NCI-H82 (cell line): Measurements from ENCODE around the gene RGS7.

Experiments used
- DNase-seq: peaks from one replicate; lab custom pipeline; 2025; lab: John Stamatoyannopoulos, UW

The RGS7 gene

GRCh38 chr1:240831191-240831631, 525.8 kb downstream of the RGS7 start:
- DNase-seq, result no peak

GRCh38 chr1:240829487-240829886, 527.5 kb downstream of the RGS7 start:
- no peak for DNase-seq

- no peak for DNase-seq
These were observed 529.2 kb downstream of the RGS7 start for GRCh38 chr1:240827786-240828185.

GRCh38 chr1:240824238-240824637, 532.8 kb downstream of the RGS7 start:
- DNase-seq, result no peak

- DNase-seq, result no peak
These were observed 533.6 kb downstream of the RGS7 start for GRCh38 chr1:240823357-240823756.

- no peak for DNase-seq
These were observed 535.1 kb downstream of the RGS7 start for GRCh38 chr1:240821925-240822324.

- DNase-seq, result no peak
These were observed 536.2 kb downstream of the RGS7 start for GRCh38 chr1:240820816-240821215.

GRCh38 chr1:240816472-240816871, 540.5 kb downstream of the RGS7 start:
- no peak for DNase-seq

- no peak for DNase-seq
These were observed 543.3 kb downstream of the RGS7 start for GRCh38 chr1:240813720-240814119.

GRCh38 chr1:240811256-240811655, 545.7 kb downstream of the RGS7 start:
- no peak for DNase-seq

- no peak for DNase-seq
These were observed 548.6 kb downstream of the RGS7 start for GRCh38 chr1:240808381-240808780.

- DNase-seq, result no peak
These were observed 550.7 kb downstream of the RGS7 start for GRCh38 chr1:240806200-240806745.

- no peak for DNase-seq
These were observed 552.5 kb downstream of the RGS7 start for GRCh38 chr1:240804475-240804874.

- no peak for DNase-seq
These were observed 553.9 kb downstream of the RGS7 start for GRCh38 chr1:240803151-240803550.

GRCh38 chr1:240802271-240802670, 554.7 kb downstream of the RGS7 start:
- no peak for DNase-seq

- DNase-seq, result no peak
These were observed 555.6 kb downstream of the RGS7 start for GRCh38 chr1:240801442-240801841.

GRCh38 chr1:240800291-240800690, 556.7 kb downstream of the RGS7 start:
- DNase-seq, result no peak

- no peak for DNase-seq
These were observed 560.0 kb downstream of the RGS7 start for GRCh38 chr1:240797050-240797449.

GRCh38 chr1:240794046-240794843, 562.8 kb downstream of the RGS7 start:
- DNase-seq, result no peak

GRCh38 chr1:240792915-240793529, 564.0 kb downstream of the RGS7 start:
- no peak for DNase-seq

GRCh38 chr1:240790856-240791255, 566.1 kb downstream of the RGS7 start:
- no peak for DNase-seq

GRCh38 chr1:240786880-240787279, 570.1 kb downstream of the RGS7 start:
- DNase-seq, result no peak

GRCh38 chr1:240784776-240785175, 572.2 kb downstream of the RGS7 start:
- peak; percentile 95 for DNase-seq
